Femur (tissue), 1 donor: ENCODE measurements around the gene CST3.
"Not testable (repeated sequence)": the region's sequence is repeated elsewhere in the genome, so short reads cannot be mapped to it uniquely, and the experiment has no call there.

Source experiments
- DNase-seq: peaks from one replicate; pipeline ENCODE4 v3.0.0-alpha.2; 2017

Gene CST3

DNA sequence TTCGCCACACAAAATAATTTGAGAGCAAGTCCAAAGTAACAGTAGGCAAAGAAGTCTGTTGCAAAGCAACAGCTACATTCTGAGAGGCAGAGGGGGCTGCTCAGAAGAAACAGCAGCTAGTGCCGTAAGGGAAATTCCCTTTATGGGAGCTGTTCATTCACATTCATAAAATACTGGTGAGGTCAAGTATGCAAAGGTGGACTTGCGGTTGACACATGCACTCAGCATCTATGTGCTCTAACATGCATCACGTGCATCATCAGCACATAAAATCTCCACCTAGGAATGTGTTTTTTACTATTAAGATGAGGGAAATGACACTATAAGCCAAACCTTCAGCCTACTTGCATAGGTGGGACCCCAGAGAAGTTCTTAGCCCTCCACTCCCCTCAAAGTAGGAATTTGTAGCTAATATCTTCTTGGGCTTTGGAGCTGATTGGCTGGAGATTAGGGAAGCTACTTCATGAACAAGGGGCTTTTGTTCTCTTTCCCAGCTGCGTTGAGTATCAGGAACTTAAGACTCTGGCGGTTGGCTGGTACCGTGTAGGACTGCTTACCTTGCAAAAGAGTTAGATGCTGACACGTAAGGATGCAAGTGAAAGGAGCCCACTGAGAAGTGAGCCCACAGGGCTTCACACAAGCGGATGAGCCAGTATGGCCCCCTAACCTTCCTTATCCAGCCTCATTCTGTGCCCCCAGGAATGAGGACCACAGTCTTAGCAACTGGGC lies 12.4 kb downstream of the CST3 start:
- DNase-seq: no peak

DNA sequence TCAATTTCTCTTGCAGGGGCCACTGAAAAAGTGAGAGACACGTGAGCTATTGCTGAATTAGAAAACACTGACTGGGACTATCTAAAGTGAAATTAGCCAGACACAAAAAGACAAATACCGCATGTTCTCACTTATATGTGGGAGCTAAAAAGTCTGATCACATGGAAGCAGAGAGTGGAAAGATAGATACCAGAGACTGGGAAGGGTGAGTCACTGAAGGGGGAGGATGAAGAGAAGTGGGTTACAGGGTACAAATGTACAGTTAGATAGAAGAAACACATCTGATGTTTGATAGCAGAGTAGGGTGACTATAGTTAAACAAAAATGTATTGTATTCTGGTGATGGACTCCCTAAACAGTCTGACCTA lies 13.4 kb downstream of the CST3 start:
- DNase-seq: no peak

GRCh38 chr20:23623666-23624323 lies 14.0 kb downstream of the CST3 start:
- no peak for DNase-seq

DNA sequence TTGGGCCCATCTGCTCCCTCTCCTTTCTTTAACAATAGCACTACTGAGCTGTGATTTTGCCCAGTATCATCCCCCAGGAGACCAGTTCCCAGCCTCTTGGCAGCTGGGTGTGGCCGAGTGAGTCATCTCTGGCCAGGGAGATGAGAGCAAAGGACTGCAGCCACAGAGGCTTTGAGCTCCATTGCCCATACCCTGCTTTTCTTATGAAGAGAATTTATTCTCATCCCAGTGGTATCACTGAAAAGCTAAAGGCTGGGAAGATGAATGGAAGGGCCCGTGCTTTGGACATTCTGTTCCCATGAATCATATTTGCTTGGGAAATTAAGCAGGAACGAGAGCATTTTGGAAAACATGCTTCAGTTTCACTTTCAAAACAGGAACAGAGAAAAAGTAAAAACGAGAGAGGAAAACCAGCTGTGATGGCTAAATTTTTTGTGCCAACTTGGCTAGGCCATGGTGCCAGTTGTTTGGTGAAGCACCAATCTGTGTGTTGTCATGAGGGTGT lies 14.9 kb downstream of the CST3 start:
- peak; percentile 58 for DNase-seq

GRCh38 chr20:23622401-23622800 lies 15.4 kb downstream of the CST3 start:
- not testable (repeated sequence) for DNase-seq

GRCh38 chr20:23620670-23621386 lies 16.9 kb downstream of the CST3 start:
- not testable (repeated sequence) for DNase-seq

DNA sequence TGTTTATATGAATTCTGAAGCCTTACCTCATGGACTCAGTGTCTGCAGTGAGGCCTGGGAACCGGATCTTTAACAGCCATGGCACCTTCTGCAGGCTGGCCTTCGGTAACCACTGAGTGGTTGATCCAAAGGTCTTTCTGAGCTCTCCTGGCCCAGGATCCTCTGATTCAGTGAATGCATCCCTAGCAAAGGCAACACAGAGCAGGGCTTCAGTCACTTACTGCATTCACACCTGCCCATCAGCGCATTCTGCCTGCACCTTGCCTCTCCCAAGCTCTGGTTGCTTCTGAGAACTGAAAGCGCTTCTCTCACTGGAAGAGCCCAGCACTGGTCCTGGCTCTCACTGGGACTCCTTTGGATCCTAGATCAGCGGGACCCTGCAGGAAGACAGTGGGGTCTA lies 23.6 kb downstream of the CST3 start:
- DNase-seq: no peak

GRCh38 chr20:23613676-23614075 lies 24.1 kb downstream of the CST3 start:
- no peak for DNase-seq

GRCh38 chr20:23612396-23612795 lies 25.4 kb downstream of the CST3 start:
- no peak for DNase-seq

DNA sequence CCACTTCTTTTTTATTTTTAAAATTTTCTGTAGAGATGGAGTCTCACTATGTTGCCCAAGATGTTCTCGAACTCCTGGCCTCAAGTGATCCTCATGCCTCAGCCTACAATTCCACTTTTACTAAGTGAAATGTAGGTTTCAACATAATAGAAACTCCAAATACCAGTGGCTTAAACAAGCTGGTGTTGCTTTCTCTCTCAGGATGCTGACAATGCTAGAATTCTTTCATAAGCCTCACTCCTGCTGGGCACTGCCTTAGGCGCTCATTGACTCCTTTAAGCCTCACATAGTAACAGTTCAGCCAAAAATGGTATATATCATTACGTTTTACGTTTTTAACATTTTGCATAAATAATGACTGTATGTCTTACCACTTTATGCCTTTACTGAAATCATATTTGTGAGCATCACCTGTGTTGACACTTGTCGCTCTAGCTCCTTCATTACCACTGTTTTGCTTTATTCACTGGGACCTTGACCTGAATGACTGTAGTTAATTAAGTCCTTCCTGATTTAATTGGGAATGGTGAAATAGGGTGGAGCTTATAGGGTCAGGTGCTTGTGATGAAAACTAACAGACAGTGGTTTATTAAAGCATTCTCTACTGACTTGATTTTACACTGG lies 28.2 kb downstream of the CST3 start:
- no peak for DNase-seq

- no peak for DNase-seq
These were observed 29.4 kb downstream of the CST3 start for GRCh38 chr20:23608251-23608846.

DNA sequence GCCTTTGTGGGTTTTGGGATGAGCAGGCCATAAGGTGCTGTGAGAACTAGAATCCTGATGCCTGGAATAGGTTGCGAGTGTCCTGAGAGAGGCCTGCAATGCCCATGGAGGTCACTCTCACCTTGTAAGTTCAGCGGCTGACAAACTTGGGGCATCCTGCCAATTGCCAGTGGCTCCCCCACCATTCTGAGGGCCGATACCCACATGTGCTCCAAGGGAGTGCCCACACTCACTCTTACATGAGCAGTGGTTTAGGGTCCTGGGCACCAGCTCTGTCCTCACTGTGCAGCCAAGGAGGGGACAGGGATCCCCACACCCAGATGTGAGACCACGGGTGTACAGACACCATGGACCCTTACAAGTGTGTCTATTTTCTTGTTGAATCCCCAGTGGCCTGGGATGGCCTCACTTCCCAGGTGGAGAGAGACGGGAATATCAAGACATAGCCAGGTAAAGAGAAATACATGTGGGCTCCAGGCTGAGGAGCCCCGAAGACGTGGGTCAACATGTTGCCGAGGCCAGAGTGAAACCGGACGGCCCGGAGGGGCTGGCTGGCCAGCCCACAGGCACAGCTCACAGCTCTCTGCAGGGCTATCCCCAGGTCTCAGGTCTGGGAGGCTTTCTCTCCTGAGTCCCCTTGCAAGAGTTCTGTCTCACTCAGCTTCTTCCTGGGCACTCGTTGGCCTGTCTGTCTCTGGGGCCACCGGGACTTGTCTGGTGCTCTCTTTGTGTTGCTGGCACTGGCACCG lies 30.1 kb downstream of the CST3 start:
- DNase-seq: no peak

- peak; percentile 85 for DNase-seq
These were observed 31.1 kb downstream of the CST3 start for GRCh38 chr20:23606652-23607049.

DNA sequence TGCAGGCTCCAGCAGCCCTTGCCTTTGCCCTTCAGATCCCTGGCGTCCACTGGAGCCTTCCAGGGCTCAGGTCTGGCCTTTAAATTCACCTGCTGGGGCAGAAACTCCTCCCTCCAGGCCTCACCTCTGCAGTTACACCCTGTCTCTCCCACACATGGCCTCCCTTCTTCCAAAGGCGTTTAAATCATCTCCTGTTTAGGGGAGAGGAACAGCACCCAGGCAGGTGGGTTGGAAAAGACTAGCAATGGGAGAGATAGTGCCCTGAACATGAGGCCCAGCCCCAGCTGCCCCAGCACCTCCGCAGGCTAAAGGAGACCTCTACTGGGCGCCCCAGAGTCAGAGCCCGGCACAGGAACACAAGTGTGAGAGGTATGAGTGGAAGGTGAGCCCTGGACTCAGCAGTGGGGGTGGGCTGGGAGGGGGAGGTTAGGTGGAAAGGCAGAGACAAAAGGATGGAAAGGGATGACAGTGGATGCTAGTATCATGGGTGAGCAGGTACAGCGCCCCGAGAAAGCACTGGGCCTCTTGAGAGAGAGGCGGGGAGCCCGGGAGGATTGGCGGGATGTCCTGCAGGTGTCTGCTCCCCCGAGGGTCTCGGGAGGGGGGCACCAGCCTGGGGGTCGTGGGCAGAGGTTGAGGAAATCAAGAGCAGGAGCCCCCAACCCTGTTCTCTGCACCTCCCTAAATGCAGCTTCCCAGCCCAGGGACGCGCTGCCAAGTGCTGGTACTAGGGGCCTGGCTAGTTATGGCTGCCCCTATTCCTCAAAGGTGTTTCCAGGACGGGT lies 31.7 kb downstream of the CST3 start, which contains the start of gene CST9:
Gene CST9 (minus strand): TSS at position 51 of the 785 bp plus-strand sequence. CDS start 53 bp downstream, outside the sequence.
- no peak for DNase-seq

- no peak for DNase-seq
These were observed 33.4 kb downstream of the CST3 start for GRCh38 chr20:23604306-23604705.

GRCh38 chr20:23603321-23603720 lies 34.4 kb downstream of the CST3 start:
- no peak for DNase-seq

DNA sequence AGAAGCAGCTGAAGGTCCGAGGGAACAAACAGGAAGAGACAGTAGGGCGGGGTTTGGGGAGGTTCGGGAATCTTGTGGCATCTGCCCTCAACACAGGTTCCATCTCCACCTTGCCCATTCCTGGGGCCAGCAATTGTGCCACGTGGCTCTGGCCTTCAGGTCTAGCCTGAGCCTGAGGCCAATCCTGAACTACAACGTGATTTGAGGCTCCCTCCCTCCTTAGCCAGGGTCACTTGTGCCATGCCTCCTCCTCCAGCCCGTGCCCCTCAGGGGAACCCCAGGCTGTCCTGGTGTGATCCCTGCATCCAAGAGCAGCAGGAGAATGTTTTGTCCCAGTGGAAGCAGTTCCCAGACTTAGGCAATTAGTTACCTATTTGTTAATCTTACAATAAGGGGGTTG lies 35.1 kb downstream of the CST3 start:
- DNase-seq: no peak

- DNase-seq: no peak
These were observed 35.5 kb downstream of the CST3 start for GRCh38 chr20:23602241-23602640.

- no peak for DNase-seq
These were observed 36.0 kb downstream of the CST3 start for GRCh38 chr20:23601715-23602114.

DNA sequence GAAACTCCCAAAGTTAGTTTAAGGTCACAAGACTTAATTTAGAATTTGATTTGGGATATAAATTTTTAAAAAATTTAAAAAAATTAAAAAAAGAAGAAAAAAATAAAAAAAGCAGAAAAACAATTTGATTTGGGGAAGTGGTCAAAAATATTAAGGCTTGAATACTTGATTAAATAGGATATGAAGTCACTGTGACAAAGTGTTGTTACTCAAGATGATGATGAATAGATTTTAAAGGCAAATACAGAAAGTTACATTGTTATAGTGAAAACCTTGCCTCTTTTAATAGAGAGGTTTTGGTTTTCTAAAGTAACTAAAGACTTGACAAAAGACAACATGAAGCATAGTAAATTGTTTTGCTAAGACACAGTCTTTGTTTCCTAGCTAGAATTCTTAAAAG lies 39.3 kb downstream of the CST3 start:
- no peak for DNase-seq

DNA sequence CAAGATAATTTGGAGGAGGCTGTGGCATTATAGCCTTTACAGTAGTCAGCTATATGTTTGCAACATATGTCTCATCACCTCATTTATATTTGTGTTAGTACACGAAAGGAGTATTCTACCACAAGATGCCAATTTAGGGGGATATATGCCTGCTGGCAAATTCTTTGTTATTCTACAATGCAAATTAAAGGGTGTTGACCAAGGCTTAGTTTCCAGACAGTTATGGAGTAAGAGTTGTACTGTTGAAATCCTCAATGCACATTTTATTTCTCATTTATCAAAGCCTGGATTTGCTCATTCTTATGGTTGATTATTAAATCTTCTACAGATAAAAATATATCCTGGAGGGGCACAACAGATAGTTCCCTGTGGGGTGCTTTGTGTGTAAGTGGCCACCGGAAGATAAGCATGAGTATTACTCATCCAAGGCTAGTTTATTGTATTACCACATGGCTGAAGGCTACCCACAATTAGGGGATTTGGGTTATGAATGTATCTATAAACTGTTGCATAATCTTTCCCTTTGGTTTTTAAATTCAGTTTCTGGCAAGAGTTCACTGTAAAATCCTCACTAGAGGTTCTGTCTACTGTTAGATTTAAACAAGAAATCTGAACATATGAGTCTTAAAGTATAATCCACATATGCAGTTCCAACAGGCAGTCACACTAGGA lies 41.0 kb downstream of the CST3 start:
- no peak for DNase-seq
